IMR-90 (cell line): Measurements from ENCODE around the gene SRPK3. TPM values are rescaled to one million over a fixed set of nuclear protein-coding genes. Genes with fewer than 3 reads are reported as not detected.

Experiments
- ATAC-seq: fragments of 200-7000 bp; cut with Tn5 transposase; 2 replicates; pipeline ENCODE4 v1.9.1; 2020; ENCODE audit warnings: low read depth, mild to moderate bottlenecking, moderate library complexity
- BruUV-seq: library from RNA; stranded (reverse); fragments of 400-500 nt; replicated peaks from 2 replicates; lab custom pipeline; 2021; lab: Mats Ljungman, UMichigan
- CTCF ChIA-PET: fragments of 300-600 bp; formaldehyde crosslinking; extraction: SDS; loops from one replicate; lab custom pipeline; 2021; ENCODE audit warnings: antibody characterized with exemption; lab: Yijun Ruan, JAX
- POLR2A ChIA-PET: fragments of 300-600 bp; sonication (Branson Sonifier 250); formaldehyde crosslinking; loops from one replicate; lab custom pipeline; 2022; ENCODE audit warnings: antibody characterized with exemption; ENCODE audit not compliant: unreplicated experiment; lab: Charles Lee
- DNase-seq: peaks from one replicate; pipeline ENCODE4 v3.0.0; 2013
- H2AFZ ChIP-seq: replicated peaks from 2 replicates; pipeline ENCODE3; 2013; ENCODE audit warnings: low read length, mild to moderate bottlenecking; ENCODE audit not compliant: poor library complexity
- H2AK5ac ChIP-seq: 2 replicates; pipeline ENCODE4 v1.6.1; 2013; ENCODE audit warnings: low read depth, low read length, inconsistent platforms
- H2AK9ac ChIP-seq: replicated peaks from 2 replicates; pipeline ENCODE3; 2013; ENCODE audit warnings: mild to moderate bottlenecking, low read depth, low read length, moderate library complexity; ENCODE audit not compliant: poor library complexity
- H2BK120ac ChIP-seq: 2 replicates; pipeline ENCODE4 v1.6.1; 2013; ENCODE audit warnings: low read depth, low read length, inconsistent platforms
- H2BK15ac ChIP-seq: 3 replicates; pipeline ENCODE4 v1.6.1; 2013; ENCODE audit warnings: low read depth, low read length, inconsistent platforms
- H2BK20ac ChIP-seq: 2 replicates; pipeline ENCODE4 v1.6.1; 2013; ENCODE audit warnings: low read depth, mild to moderate bottlenecking, inconsistent platforms, low read length, moderate library complexity
- H2BK5ac ChIP-seq: 2 replicates; pipeline ENCODE4 v1.6.1; 2013; ENCODE audit warnings: mild to moderate bottlenecking, low read depth, low read length, inconsistent platforms; ENCODE audit not compliant: poor library complexity, severe bottlenecking
- H3K14ac ChIP-seq: replicated peaks from 2 replicates; pipeline ENCODE4 v1.6.1; 2013; ENCODE audit warnings: low read depth, low read length, inconsistent platforms
- H3K18ac ChIP-seq: 2 replicates; pipeline ENCODE4 v1.6.1; 2013; ENCODE audit warnings: low read depth, low read length, control low read depth
- H3K23ac ChIP-seq: 2 replicates; pipeline ENCODE4 v1.6.1; 2013; ENCODE audit warnings: low read depth, low read length, inconsistent platforms
- H3K27ac ChIP-seq: 2 replicates; pipeline ENCODE4 v1.5.1; 2013; ENCODE audit warnings: mild to moderate bottlenecking, control low read depth, low read length; ENCODE audit not compliant: insufficient read depth
- H3K27me3 ChIP-seq: 2 replicates; pipeline ENCODE4 v1.6.1; 2013; ENCODE audit warnings: low read length; ENCODE audit not compliant: control insufficient read depth, insufficient read depth
- H3K36me3 ChIP-seq: 2 replicates; pipeline ENCODE4 v1.6.1; 2013; ENCODE audit warnings: low read length, mixed read lengths; ENCODE audit not compliant: control insufficient read depth, insufficient read depth
- H3K4ac ChIP-seq: 2 replicates; pipeline ENCODE4 v1.6.1; 2013; ENCODE audit warnings: low read depth, low read length, inconsistent platforms
- H3K4me1 ChIP-seq: 2 replicates; pipeline ENCODE4 v1.6.1; 2013; ENCODE audit warnings: low read length, mixed read lengths; ENCODE audit not compliant: control insufficient read depth, insufficient read depth
- H3K4me2 ChIP-seq: 2 replicates; pipeline ENCODE4 v1.6.1; 2013; ENCODE audit warnings: low read depth, mild to moderate bottlenecking, control low read depth, low read length, moderate library complexity
- H3K4me3 ChIP-seq: 2 replicates; pipeline ENCODE4 v1.5.1; 2013; ENCODE audit warnings: low read depth, mild to moderate bottlenecking, control low read depth, low read length, moderate library complexity; ENCODE audit not compliant: insufficient read depth
- H3K56ac ChIP-seq: 2 replicates; pipeline ENCODE4 v1.6.1; 2013; ENCODE audit warnings: low read length, inconsistent platforms; ENCODE audit not compliant: insufficient read depth; ENCODE audit errors: extremely low read depth
- H3K79me1 ChIP-seq, 2 experiments: 2 replicates each; pipeline ENCODE4 v1.6.1; 2013; ENCODE audit warnings: low read length in 2 of 2, inconsistent platforms in 1 of 2, low read depth in 1 of 2
- H3K9ac ChIP-seq: 2 replicates; pipeline ENCODE4 v1.6.1; 2013; ENCODE audit warnings: low read depth, low read length, control low read depth
- H3K9me1 ChIP-seq: 2 replicates; pipeline ENCODE4 v1.6.1; 2013; ENCODE audit warnings: low read length, inconsistent platforms; ENCODE audit not compliant: insufficient read depth
- H3K9me3 ChIP-seq: 2 replicates; pipeline ENCODE4 v1.6.1; 2013; ENCODE audit warnings: low read length; ENCODE audit not compliant: control insufficient read depth, insufficient read depth
- H4K20me1 ChIP-seq: 2 replicates; pipeline ENCODE4 v1.6.1; 2013; ENCODE audit warnings: low read length, inconsistent platforms; ENCODE audit not compliant: insufficient read depth
- H4K5ac ChIP-seq: 2 replicates; pipeline ENCODE4 v1.6.1; 2013; ENCODE audit warnings: mild to moderate bottlenecking, low read depth, low read length, control low read depth
- H4K8ac ChIP-seq, 2 experiments: 2 replicates each; pipeline ENCODE4 v1.6.1; 2013; ENCODE audit warnings: low read depth in 2 of 2, low read length in 2 of 2, control low read depth in 1 of 2, inconsistent platforms in 1 of 2
- H4K91ac ChIP-seq: 2 replicates; pipeline ENCODE4 v1.6.1; 2013; ENCODE audit warnings: low read depth, low read length, inconsistent platforms; ENCODE audit not compliant: insufficient read depth
- MAFK ChIP-seq: IDR thresholded peaks from 2 replicates; pipeline ENCODE4 v1.6.1; 2012; ENCODE audit warnings: low read depth, low read length, improper control_type of control experiment
- MXI1 ChIP-seq: IDR thresholded peaks from 2 replicates; pipeline ENCODE4 v1.6.1; 2012; ENCODE audit warnings: low read depth, mild to moderate bottlenecking, low read length, moderate library complexity, borderline replicate concordance
- NFE2L2 ChIP-seq: fragments of 150-350 bp; IDR thresholded peaks from 2 replicates; pipeline ENCODE4 v1.6.1; 2016; ENCODE audit warnings: low read depth, mild to moderate bottlenecking, low read length
- RAD21 ChIP-seq: IDR thresholded peaks from 2 replicates; pipeline ENCODE4 v1.6.1; 2012; ENCODE audit warnings: low read length, improper control_type of control experiment
- RCOR1 ChIP-seq: IDR thresholded peaks from 2 replicates; pipeline ENCODE4 v1.6.1; 2012; ENCODE audit warnings: mild to moderate bottlenecking, low read length, improper control_type of control experiment; ENCODE audit not compliant: insufficient replicate concordance
- RFX5 ChIP-seq: IDR thresholded peaks from 2 replicates; pipeline ENCODE4 v1.8.0; 2012; ENCODE audit warnings: low read depth, mild to moderate bottlenecking, low read length, moderate library complexity
- WGBS, 2 experiments: methylation state at CpG; one replicate each; pipeline versions ENCODE4 v1.1.5 to v1.1.7; 2013; ENCODE audit warnings: missing lambda C conversion rate in 2 of 2; ENCODE audit not compliant: insufficient read length in 1 of 2; ENCODE audit errors: extremely low coverage in 2 of 2; 5-methylcytosine and 5-hydroxymethylcytosine counted together
- dilution Hi-C: fragments of 300-500 bp; cut with HindIII; formaldehyde crosslinking; loops from one replicate; pipeline ENCODE4 v1.14.3; 2018; ENCODE audit warnings: low sequenced_read_pairs; ENCODE audit not compliant: unreplicated experiment
- in situ Hi-C: fragments of 300-500 bp; cut with MboI; formaldehyde crosslinking; loops from 3 replicates; pipeline ENCODE4 v1.14.3; 2019; ENCODE audit warnings: low sequenced_read_pairs, inconsistent platforms, mixed read lengths
- intact Hi-C: fragments of 100-400 bp; cut with micrococcal nuclease; formaldehyde crosslinking; loops from 2 replicates; pipeline ENCODE4 v1.10.0; 2022
- polyA plus RNA-seq, 3 experiments: library from polyadenylated mRNA; depleted of rRNA; stranded (reverse); fragments of >200 nt; gene quantifications; 2 replicates each; pipeline ENCODE4 v1.2.3, GENCODE V29; 2012; ENCODE audit warnings: low replicate concordance in 1 of 3
- total RNA-seq: library from RNA; depleted of rRNA; stranded (reverse); fragments of >200 nt; gene quantifications from 2 replicates; pipeline ENCODE4 v1.2.3, GENCODE V29; 2012
- TF ChIP-seq, protein P1 (sequence below): fragments of 150-350 bp; IDR thresholded peaks from 2 replicates; pipeline ENCODE4 v1.6.1; 2017; ENCODE audit warnings: mild to moderate bottlenecking, antibody characterized with exemption, low read length, low read depth
- TF ChIP-seq, protein P2 (sequence below): fragments of 150-350 bp; IDR thresholded peaks from 2 replicates; pipeline ENCODE4 v1.6.1; 2016; ENCODE audit warnings: low read depth, mild to moderate bottlenecking, low read length, moderate library complexity, borderline replicate concordance
- TF ChIP-seq, protein P3 (sequence below): conservative IDR thresholded peaks from 2 replicates; pipeline ENCODE4 v1.5.1; 2012; ENCODE audit warnings: mild to moderate bottlenecking, low read depth, low read length, improper control_type of control experiment

Gene SRPK3
- total and polyA plus RNA-seq, 2 of the 4 experiments (the other 2 are of a cell fraction): 0.36 to 0.70 TPM

DNA sequence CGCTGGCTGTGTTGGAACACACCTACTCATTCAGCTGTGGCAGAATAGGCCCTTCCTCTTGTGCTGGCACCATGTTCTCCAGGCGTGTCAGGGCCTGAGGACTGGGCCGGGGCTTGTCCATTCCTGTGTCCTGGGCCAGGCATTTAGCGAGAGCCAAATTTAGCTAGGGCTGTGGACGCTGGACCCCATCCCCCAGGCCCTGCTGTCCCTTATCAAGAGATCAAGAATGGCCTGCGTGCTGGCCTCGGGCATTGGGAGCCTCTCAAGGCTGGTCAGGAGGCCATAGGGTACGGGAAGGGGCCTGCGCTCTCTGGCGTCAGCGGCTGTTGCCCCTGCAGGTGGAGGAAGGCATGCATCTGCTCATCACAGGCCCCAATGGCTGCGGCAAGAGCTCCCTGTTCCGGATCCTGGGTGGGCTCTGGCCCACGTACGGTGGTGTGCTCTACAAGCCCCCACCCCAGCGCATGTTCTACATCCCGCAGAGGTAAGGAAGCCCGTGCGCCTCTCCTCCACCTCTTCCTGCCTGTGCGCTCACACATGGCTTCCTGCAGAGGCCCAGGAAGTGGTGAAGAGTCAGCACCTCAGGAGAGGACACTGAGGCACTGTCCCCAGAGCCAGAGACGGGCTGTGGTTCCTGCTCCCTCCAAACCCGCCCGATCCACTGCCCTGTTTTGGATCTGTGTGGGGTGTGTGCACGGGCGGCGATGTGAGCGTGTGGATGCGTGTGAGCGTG, 40.9 kb upstream of the SRPK3 start:
- in situ Hi-C loops: no loop called here
- ATAC-seq: no peak

More for the DNA sequence above, 40.9 kb upstream of the SRPK3 start:
- Histone ChIP-seq H4K20me1 (no peaks in the 10 kb centered on the region), H3K79me1 (no peaks in the 10 kb centered on the region), H2BK15ac (no peak overlapping the region), H3K9me3 (0 out of 2 replicates have a peak, but pooled peaks cover 1% of the 10 kb centered on the region), H4K91ac (no peak overlapping the region), H3K4me2 (no peak overlapping the region), H2AFZ (no peak overlapping the region), H3K4ac (no peak overlapping the region), H3K9me1 (no peaks in the 10 kb centered on the region), H3K27ac (no peak overlapping the region), H4K8ac (no peak overlapping the region), H3K23ac (no peak overlapping the region), H3K18ac (no peak overlapping the region), H2BK5ac (no peak overlapping the region), H3K56ac (no peak overlapping the region), H2AK9ac (peak overlapping the region; percentile 28), H3K14ac (no peak overlapping the region), H4K5ac (no peak overlapping the region), H3K9ac (no peak overlapping the region), H3K4me3 (no peak overlapping the region), H2BK120ac (no peak overlapping the region), H3K36me3 (peaks cover 10% of the 10 kb centered on the region; the same call in 1 of the 2 replicates), H2AK5ac (no peak overlapping the region), H3K27me3 (no peaks in the 10 kb centered on the region), H2BK20ac (no peak overlapping the region), H3K4me1 (peaks cover 3% of the 10 kb centered on the region; the same call in 1 of the 2 replicates)
- dilution Hi-C loops (no loop called here), intact Hi-C loops (no loop called here)
- BruUV-seq: no TSS peak
- ChIA-PET POLR2A (no interaction called here), CTCF (no interaction called here)
- 97% methylated on average over 14 of the region's 29 CpGs; no CpG with 5 or more reads in 1 of the 2 experiments for WGBS, 2 experiments
- TF ChIP-seq RCOR1: no peak
- no peak for TF ChIP-seq MXI1
- TF ChIP-seq, protein P1, sequence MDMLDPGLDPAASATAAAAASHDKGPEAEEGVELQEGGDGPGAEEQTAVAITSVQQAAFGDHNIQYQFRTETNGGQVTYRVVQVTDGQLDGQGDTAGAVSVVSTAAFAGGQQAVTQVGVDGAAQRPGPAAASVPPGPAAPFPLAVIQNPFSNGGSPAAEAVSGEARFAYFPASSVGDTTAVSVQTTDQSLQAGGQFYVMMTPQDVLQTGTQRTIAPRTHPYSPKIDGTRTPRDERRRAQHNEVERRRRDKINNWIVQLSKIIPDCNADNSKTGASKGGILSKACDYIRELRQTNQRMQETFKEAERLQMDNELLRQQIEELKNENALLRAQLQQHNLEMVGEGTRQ: no peak
- TF ChIP-seq, protein P2, sequence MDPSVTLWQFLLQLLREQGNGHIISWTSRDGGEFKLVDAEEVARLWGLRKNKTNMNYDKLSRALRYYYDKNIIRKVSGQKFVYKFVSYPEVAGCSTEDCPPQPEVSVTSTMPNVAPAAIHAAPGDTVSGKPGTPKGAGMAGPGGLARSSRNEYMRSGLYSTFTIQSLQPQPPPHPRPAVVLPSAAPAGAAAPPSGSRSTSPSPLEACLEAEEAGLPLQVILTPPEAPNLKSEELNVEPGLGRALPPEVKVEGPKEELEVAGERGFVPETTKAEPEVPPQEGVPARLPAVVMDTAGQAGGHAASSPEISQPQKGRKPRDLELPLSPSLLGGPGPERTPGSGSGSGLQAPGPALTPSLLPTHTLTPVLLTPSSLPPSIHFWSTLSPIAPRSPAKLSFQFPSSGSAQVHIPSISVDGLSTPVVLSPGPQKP: no peak
- TF ChIP-seq NFE2L2: no peak
- TF ChIP-seq RFX5: no peak
- TF ChIP-seq RAD21: no peak
- TF ChIP-seq, protein P3, sequence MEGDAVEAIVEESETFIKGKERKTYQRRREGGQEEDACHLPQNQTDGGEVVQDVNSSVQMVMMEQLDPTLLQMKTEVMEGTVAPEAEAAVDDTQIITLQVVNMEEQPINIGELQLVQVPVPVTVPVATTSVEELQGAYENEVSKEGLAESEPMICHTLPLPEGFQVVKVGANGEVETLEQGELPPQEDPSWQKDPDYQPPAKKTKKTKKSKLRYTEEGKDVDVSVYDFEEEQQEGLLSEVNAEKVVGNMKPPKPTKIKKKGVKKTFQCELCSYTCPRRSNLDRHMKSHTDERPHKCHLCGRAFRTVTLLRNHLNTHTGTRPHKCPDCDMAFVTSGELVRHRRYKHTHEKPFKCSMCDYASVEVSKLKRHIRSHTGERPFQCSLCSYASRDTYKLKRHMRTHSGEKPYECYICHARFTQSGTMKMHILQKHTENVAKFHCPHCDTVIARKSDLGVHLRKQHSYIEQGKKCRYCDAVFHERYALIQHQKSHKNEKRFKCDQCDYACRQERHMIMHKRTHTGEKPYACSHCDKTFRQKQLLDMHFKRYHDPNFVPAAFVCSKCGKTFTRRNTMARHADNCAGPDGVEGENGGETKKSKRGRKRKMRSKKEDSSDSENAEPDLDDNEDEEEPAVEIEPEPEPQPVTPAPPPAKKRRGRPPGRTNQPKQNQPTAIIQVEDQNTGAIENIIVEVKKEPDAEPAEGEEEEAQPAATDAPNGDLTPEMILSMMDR: no peak
- TF ChIP-seq MAFK: no peak
- DNase-seq: no peak
